Fibroblast of lung (primary cell): Measurements from ENCODE around the gene NUP43. TPM values are rescaled to one million over a fixed set of nuclear protein-coding genes. Genes with fewer than 3 reads are reported as not detected.
"Not testable (repeated sequence)": the region's sequence is repeated elsewhere in the genome, so short reads cannot be mapped to it uniquely, and the experiment has no call there.

ENCODE experiments used
- DNase-seq, 2 donors: peaks; one replicate each; pipeline versions ENCODE4 v3.0.0 to v3.0.0-alpha.2; 2010; ENCODE audit warnings: low read depth in 2 of 2
- H2AFZ ChIP-seq: 2 replicates; pipeline ENCODE4 v1.5.1; 2012; ENCODE audit warnings: low read length, control low read depth, inconsistent platforms
- H3K27ac ChIP-seq: 2 replicates; pipeline ENCODE4 v1.5.1; 2011; ENCODE audit warnings: low read length, control low read depth; ENCODE audit not compliant: insufficient read depth
- H3K27me3 ChIP-seq: 2 replicates; pipeline ENCODE4 v1.5.1; 2011; ENCODE audit warnings: mild to moderate bottlenecking, low read length; ENCODE audit not compliant: control insufficient read depth, insufficient read depth
- H3K36me3 ChIP-seq: 2 replicates; pipeline ENCODE4 v1.5.1; 2011; ENCODE audit warnings: low read length; ENCODE audit not compliant: control insufficient read depth, insufficient read depth
- H3K4me1 ChIP-seq: 2 replicates; pipeline ENCODE4 v1.5.1; 2011; ENCODE audit warnings: low read length; ENCODE audit not compliant: control insufficient read depth, insufficient read depth; ENCODE audit errors: extremely low read depth
- H3K4me2 ChIP-seq: 2 replicates; pipeline ENCODE4 v1.5.1; 2011; ENCODE audit warnings: low read length, control low read depth; ENCODE audit not compliant: insufficient read depth; ENCODE audit errors: extremely low read depth
- H3K4me3 ChIP-seq, 4 experiments: fragments of 200-600 bp in 1 of 4; sonication (generic) in 1 of 4; replicated peaks in 1 of 4; 2 replicates each; pipeline ENCODE4 v1.5.1; 2011 to 2016; ENCODE audit warnings: low read length in 4 of 4, low read depth in 3 of 4, mild to moderate bottlenecking in 3 of 4, control low read depth in 2 of 4, inconsistent platforms in 1 of 4, mixed read lengths in 1 of 4; ENCODE audit not compliant: insufficient read depth in 1 of 4; ENCODE audit errors: control extremely low read depth in 1 of 4
- H3K79me2 ChIP-seq: 2 replicates; pipeline ENCODE4 v1.5.1; 2012; ENCODE audit warnings: mild to moderate bottlenecking, low read length, inconsistent platforms; ENCODE audit not compliant: control insufficient read depth, insufficient read depth
- H3K9ac ChIP-seq: 2 replicates; pipeline ENCODE4 v1.5.1; 2011; ENCODE audit warnings: mild to moderate bottlenecking, low read length, control low read depth; ENCODE audit not compliant: insufficient read depth
- H3K9me3 ChIP-seq: 2 replicates; pipeline ENCODE4 v1.5.1; 2012; ENCODE audit warnings: low read depth, low read length; ENCODE audit not compliant: control insufficient read depth, insufficient read depth
- H4K20me1 ChIP-seq: 2 replicates; pipeline ENCODE4 v1.5.1; 2011; ENCODE audit warnings: low read length; ENCODE audit not compliant: control insufficient read depth, insufficient read depth; ENCODE audit errors: extremely low read depth
- CTCF ChIP-seq, 2 donors: IDR thresholded peaks in 1 of 2; conservative IDR thresholded peaks in 1 of 2; 1 replicate in 1 of 2; 2 replicates in 1 of 2; pipeline ENCODE4 v1.5.1; 2011 to 2012; ENCODE audit warnings: low read length in 2 of 2, control low read depth in 1 of 2, inconsistent platforms in 1 of 2, low read depth in 1 of 2, mild to moderate bottlenecking in 1 of 2
- EZH2 ChIP-seq: IDR thresholded peaks from 2 replicates; pipeline ENCODE4 v1.5.1; 2012; ENCODE audit warnings: low read length, control low read depth, mild to moderate bottlenecking; ENCODE audit errors: missing control alignments
- polyA plus RNA-seq, 2 donors: library from polyadenylated mRNA; depleted of rRNA in 1 of 2; stranded (reverse) in 1 of 2; unstranded in 1 of 2; fragments of >200 nt; gene quantifications; 2 replicates each; pipeline ENCODE4 v1.2.1, GENCODE V29; 2011 to 2012; ENCODE audit warnings: missing spikeins in 1 of 2
- total RNA-seq: library from RNA; depleted of rRNA; stranded (reverse); fragments of >200 nt; gene quantifications from 2 replicates; pipeline ENCODE4 v1.2.1, GENCODE V29; 2014

NUP43 gene
- total and polyA plus RNA-seq, 2 donors (not counting 1 experiment from before 2014, with no cell fraction given): 16.0 to 26.0 TPM

GRCh38 chr6:149752600-149753373 lies 6.5 kb upstream of the NUP43 start:
- peak overlapping the region; percentile 48 for H3K4me2 ChIP-seq
- H3K4me3 ChIP-seq: no peak overlapping the region
- no peak overlapping the region for H2AFZ ChIP-seq
- no peaks in the 10 kb centered on the region for H3K9me3 ChIP-seq
- no peaks in the 10 kb centered on the region for H3K4me1 ChIP-seq
- TF ChIP-seq CTCF (conservative IDR thresholded peaks at IDR 0.05 in 1 of 2, IDR thresholded peaks at IDR 0.05 in 1 of 2; ENCODE audit: low read depth in 1 of 2, low read length in 2 of 2) (no peak), EZH2 (no peak)
- DNase-seq: peak in 1 of 2 donors; percentile 41
- no peaks in the 10 kb centered on the region for H4K20me1 ChIP-seq
- H3K27me3 ChIP-seq: no peaks in the 10 kb centered on the region
- no peaks in the 10 kb centered on the region for H3K36me3 ChIP-seq
- no peak overlapping the region for H3K9ac ChIP-seq
- peaks cover 81% of the 10 kb centered on the region for H3K79me2 ChIP-seq
- no peak overlapping the region for H3K27ac ChIP-seq

GRCh38 chr6:149751920-149752319 lies 5.6 kb upstream of the NUP43 start:
- not testable (repeated sequence) for H4K20me1 ChIP-seq, H2AFZ ChIP-seq, H3K9ac ChIP-seq, H3K27me3 ChIP-seq, H3K4me2 ChIP-seq, H3K36me3 ChIP-seq, H3K9me3 ChIP-seq, H3K27ac ChIP-seq, H3K4me1 ChIP-seq, H3K4me3 ChIP-seq, DNase-seq
- H3K79me2 ChIP-seq: peaks cover 73% of the 10 kb centered on the region

- H3K79me2 ChIP-seq: peaks cover 67% of the 10 kb centered on the region
- peaks cover 3% of the 10 kb centered on the region for H3K4me1 ChIP-seq
- TF ChIP-seq CTCF (conservative IDR thresholded peaks at IDR 0.05 in 1 of 2, IDR thresholded peaks at IDR 0.05 in 1 of 2; ENCODE audit: low read depth in 1 of 2, low read length in 2 of 2) (no peak), EZH2 (no peak)
- H3K27ac ChIP-seq: no peak overlapping the region
- H3K27me3 ChIP-seq: no peaks in the 10 kb centered on the region
- peak overlapping the region; percentile 75 for H3K4me2 ChIP-seq
- H3K9ac ChIP-seq: no peak overlapping the region
- no peaks in the 10 kb centered on the region for H3K9me3 ChIP-seq
- no peak overlapping the region for H2AFZ ChIP-seq
- no peaks in the 10 kb centered on the region for H4K20me1 ChIP-seq
- no peak for DNase-seq
- no peaks in the 10 kb centered on the region for H3K36me3 ChIP-seq
- H3K4me3 ChIP-seq: peak overlapping the region in 2 of 4 experiments; percentile 97 to 98
Observed at GRCh38 chr6:149751239-149751638, 4.9 kb upstream of the NUP43 start.
